ENCODE measurements around the gene GNAS-AS1. TPM values are rescaled to one million over a fixed set of nuclear protein-coding genes. Genes with fewer than 3 reads are reported as not detected.

GNAS-AS1 gene
- total RNA-seq, 4 donors from 2014 or later = 0.42 to 1.9 (median 1.1) TPM

- Histone ChIP-seq H3K4me3 (replicated peaks in 1 of 3) (no peak overlapping the region), H3K4me1 (no peaks in the 10 kb centered on the region), H3K27ac (no peak overlapping the region), H3K27me3 (no peaks in the 10 kb centered on the region), H3K9me3 (no peaks in the 10 kb centered on the region), H3K36me3 (no peaks in the 10 kb centered on the region)
- DNase-seq = no peak
- no peak for TF ChIP-seq POLR2A (IDR thresholded peaks at IDR 0.05)
- TF ChIP-seq, protein P1, sequence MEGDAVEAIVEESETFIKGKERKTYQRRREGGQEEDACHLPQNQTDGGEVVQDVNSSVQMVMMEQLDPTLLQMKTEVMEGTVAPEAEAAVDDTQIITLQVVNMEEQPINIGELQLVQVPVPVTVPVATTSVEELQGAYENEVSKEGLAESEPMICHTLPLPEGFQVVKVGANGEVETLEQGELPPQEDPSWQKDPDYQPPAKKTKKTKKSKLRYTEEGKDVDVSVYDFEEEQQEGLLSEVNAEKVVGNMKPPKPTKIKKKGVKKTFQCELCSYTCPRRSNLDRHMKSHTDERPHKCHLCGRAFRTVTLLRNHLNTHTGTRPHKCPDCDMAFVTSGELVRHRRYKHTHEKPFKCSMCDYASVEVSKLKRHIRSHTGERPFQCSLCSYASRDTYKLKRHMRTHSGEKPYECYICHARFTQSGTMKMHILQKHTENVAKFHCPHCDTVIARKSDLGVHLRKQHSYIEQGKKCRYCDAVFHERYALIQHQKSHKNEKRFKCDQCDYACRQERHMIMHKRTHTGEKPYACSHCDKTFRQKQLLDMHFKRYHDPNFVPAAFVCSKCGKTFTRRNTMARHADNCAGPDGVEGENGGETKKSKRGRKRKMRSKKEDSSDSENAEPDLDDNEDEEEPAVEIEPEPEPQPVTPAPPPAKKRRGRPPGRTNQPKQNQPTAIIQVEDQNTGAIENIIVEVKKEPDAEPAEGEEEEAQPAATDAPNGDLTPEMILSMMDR (IDR thresholded peaks at IDR 0.05) = no peak
- 64 to 67% methylated on average over 48 to 51 of the region's 51 CpGs for WGBS, 2 donors
- intact Hi-C loops (cut with DNase I) = loop anchor here (10.0 kb wide), 1 partner anchor 606 kb away; no protein-coding TSS in a partner anchor
Measured at GRCh38 chr20:58840816-58841538, 9.7 kb downstream of the GNAS-AS1 start.

DNA sequence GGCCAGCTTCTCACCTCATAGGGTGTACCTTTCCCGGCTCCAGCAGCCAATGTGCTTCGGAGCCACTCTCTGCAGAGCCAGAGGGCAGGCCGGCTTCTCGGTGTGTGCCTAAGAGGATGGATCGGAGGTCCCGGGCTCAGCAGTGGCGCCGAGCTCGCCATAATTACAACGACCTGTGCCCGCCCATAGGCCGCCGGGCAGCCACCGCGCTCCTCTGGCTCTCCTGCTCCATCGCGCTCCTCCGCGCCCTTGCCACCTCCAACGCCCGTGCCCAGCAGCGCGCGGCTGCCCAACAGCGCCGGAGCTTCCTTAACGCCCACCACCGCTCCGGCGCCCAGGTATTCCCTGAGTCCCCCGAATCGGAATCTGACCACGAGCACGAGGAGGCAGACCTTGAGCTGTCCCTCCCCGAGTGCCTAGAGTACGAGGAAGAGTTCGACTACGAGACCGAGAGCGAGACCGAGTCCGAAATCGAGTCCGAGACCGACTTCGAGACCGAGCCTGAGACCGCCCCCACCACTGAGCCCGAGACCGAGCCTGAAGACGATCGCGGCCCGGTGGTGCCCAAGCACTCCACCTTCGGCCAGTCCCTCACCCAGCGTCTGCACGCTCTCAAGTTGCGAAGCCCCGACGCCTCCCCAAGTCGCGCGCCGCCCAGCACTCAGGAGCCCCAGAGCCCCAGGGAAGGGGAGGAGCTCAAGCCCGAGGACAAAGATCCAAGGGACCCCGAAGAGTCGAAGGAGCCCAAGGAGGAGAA, 10.5 kb downstream of the GNAS-AS1 start:
- intact Hi-C loops (cut with DNase I) = loop anchor here (10.0 kb wide), 1 partner anchor 605 kb away; no protein-coding TSS in a partner anchor
- 70 to 84% methylated on average over 35 to 49 of the region's 67 CpGs for WGBS, 2 donors

DNA sequence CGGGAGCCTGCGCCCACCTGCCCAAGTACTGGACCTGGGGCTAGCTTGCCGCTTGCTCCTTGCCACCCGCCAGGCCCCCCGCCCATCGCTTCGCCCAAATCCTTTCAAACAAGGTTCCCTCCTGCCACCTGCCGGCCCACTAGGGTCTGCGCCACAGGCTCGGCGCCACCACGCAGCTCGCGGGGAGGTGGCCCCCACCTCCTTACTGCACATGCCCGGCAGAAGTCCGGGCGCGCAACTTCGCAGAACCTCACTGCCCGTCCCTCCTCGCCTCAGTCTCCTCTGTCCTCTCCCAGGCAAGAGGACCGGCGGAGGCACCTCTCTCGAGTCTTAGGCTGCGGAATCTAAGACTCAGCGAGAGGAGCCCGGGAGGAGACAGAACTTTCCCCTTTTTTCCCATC, 11.2 kb downstream of the GNAS-AS1 start:
- Histone ChIP-seq H3K36me3 (no peaks in the 10 kb centered on the region), H3K27ac (no peak overlapping the region), H3K4me3 (replicated peaks in 1 of 3) (no peak overlapping the region), H3K9me3 (no peaks in the 10 kb centered on the region), H3K4me1 (no peaks in the 10 kb centered on the region), H3K27me3 (no peaks in the 10 kb centered on the region)
- WGBS, 2 donors = 48 to 57% methylated on average over 9 to 27 of the region's 27 CpGs
- peak; percentile 47 to 52 for DNase-seq
- intact Hi-C loops (cut with DNase I) = no loop called here
- TF ChIP-seq POLR2A (IDR thresholded peaks at IDR 0.05) = no peak
- TF ChIP-seq, protein P1 (IDR thresholded peaks at IDR 0.05) = peak in 3 of 6 experiments; percentile 31 to 47 (median 43)

More for the DNA sequence above, 10.5 kb downstream of the GNAS-AS1 start:
- Histone ChIP-seq H3K9me3 (no peaks in the 10 kb centered on the region), H3K27ac (no peak overlapping the region), H3K4me3 (replicated peaks in 1 of 3) (no peak overlapping the region), H3K36me3 (no peaks in the 10 kb centered on the region), H3K4me1 (no peaks in the 10 kb centered on the region), H3K27me3 (no peaks in the 10 kb centered on the region)
- DNase-seq = no peak
- TF ChIP-seq POLR2A (IDR thresholded peaks at IDR 0.05) = no peak
- TF ChIP-seq, protein P1 (IDR thresholded peaks at IDR 0.05) = no peak

GRCh38 chr20:58838174-58838573, 12.5 kb downstream of the GNAS-AS1 start:
- no peak for DNase-seq
- intact Hi-C loops (cut with DNase I) = no loop called here
- 70 to 89% methylated on average over 4 of the region's 4 CpGs for WGBS, 2 donors
- Histone ChIP-seq H3K27me3 (no peaks in the 10 kb centered on the region), H3K9me3 (no peaks in the 10 kb centered on the region), H3K4me3 (replicated peaks in 1 of 3) (no peak overlapping the region), H3K36me3 (no peaks in the 10 kb centered on the region), H3K27ac (no peak overlapping the region), H3K4me1 (no peaks in the 10 kb centered on the region)
- no peak for TF ChIP-seq POLR2A (IDR thresholded peaks at IDR 0.05)
- TF ChIP-seq, protein P1 (IDR thresholded peaks at IDR 0.05) = no peak

GRCh38 chr20:58837717-58838116, 13.0 kb downstream of the GNAS-AS1 start:
- Histone ChIP-seq H3K27me3 (no peaks in the 10 kb centered on the region), H3K27ac (no peak overlapping the region), H3K36me3 (no peaks in the 10 kb centered on the region), H3K9me3 (no peaks in the 10 kb centered on the region), H3K4me1 (no peaks in the 10 kb centered on the region), H3K4me3 (replicated peaks in 1 of 3) (no peak overlapping the region)
- no peak for DNase-seq
- TF ChIP-seq, protein P1 (IDR thresholded peaks at IDR 0.05) = no peak
- TF ChIP-seq POLR2A (IDR thresholded peaks at IDR 0.05) = no peak
- intact Hi-C loops (cut with DNase I) = no loop called here
- WGBS, 2 donors = 89% methylated on average over 1 of the region's 1 CpG

Measured in thyroid gland (tissue), 4 donors.